KMS-11 (cell line): ENCODE data around the gene MCTP1.

Experiments used
- H2AFZ ChIP-seq: fragments of 200-600 bp; sonication (generic); 2 replicates; pipeline ENCODE4 v1.6.1; 2016; ENCODE audit warnings: antibody characterized with exemption, mixed run types, low read depth
- H3K27ac ChIP-seq: fragments of 200-600 bp; sonication (generic); 2 replicates; pipeline ENCODE4 v1.6.1; 2016; ENCODE audit warnings: mild to moderate bottlenecking, mixed run types
- H3K27me3 ChIP-seq: fragments of 200-600 bp; sonication (generic); 2 replicates; pipeline ENCODE4 v1.6.1; 2017; ENCODE audit warnings: mild to moderate bottlenecking, low read depth, mixed run types, moderate library complexity; ENCODE audit not compliant: insufficient read depth
- H3K36me3 ChIP-seq: fragments of 200-600 bp; sonication (generic); 2 replicates; pipeline ENCODE4 v1.6.1; 2017; ENCODE audit warnings: mild to moderate bottlenecking, mixed run types; ENCODE audit not compliant: insufficient read depth
- H3K4me1 ChIP-seq: fragments of 200-600 bp; sonication (generic); 2 replicates; pipeline ENCODE4 v1.6.1; 2016; ENCODE audit warnings: mild to moderate bottlenecking, low read depth, mixed run types; ENCODE audit not compliant: poor library complexity, severe bottlenecking
- H3K4me2 ChIP-seq: fragments of 200-600 bp; sonication (generic); 2 replicates; pipeline ENCODE4 v1.7.0; 2016; ENCODE audit warnings: mild to moderate bottlenecking, mixed run types
- H3K4me3 ChIP-seq: fragments of 200-600 bp; sonication (generic); IDR thresholded peaks from 2 replicates; pipeline ENCODE4 v1.6.1; 2017; ENCODE audit warnings: low read depth, low read length, mixed read lengths; ENCODE audit not compliant: insufficient read depth
- H3K79me2 ChIP-seq: fragments of 200-600 bp; sonication (generic); 2 replicates; pipeline ENCODE4 v1.6.1; 2016; ENCODE audit warnings: low read depth, mixed run types; ENCODE audit not compliant: insufficient read depth
- H3K9ac ChIP-seq: fragments of 200-600 bp; sonication (generic); 2 replicates; pipeline ENCODE4 v1.6.1; 2016; ENCODE audit warnings: mild to moderate bottlenecking, mixed run types
- H4K20me1 ChIP-seq: fragments of 200-600 bp; sonication (generic); 2 replicates; pipeline ENCODE4 v1.6.1; 2016; ENCODE audit warnings: mild to moderate bottlenecking, mixed run types; ENCODE audit not compliant: insufficient read depth
- CTCF ChIP-seq: fragments of 200-600 bp; sonication (generic); conservative IDR thresholded peaks from 2 replicates; pipeline ENCODE4 v1.6.1; 2017; ENCODE audit warnings: low read depth, mild to moderate bottlenecking, antibody characterized with exemption, low read length, moderate library complexity, mixed read lengths

The MCTP1 gene

GRCh38 chr5:95124731-95125130, 160.2 kb downstream of the MCTP1 start:
- no peaks in the 10 kb centered on the region for H3K79me2 ChIP-seq
- no peak for TF ChIP-seq CTCF
- no peaks in the 10 kb centered on the region for H3K36me3 ChIP-seq
- no peak overlapping the region for H3K4me3 ChIP-seq
- no peak overlapping the region for H2AFZ ChIP-seq
- H3K4me2 ChIP-seq: no peak overlapping the region
- no peaks in the 10 kb centered on the region for H4K20me1 ChIP-seq
- no peaks in the 10 kb centered on the region for H3K27me3 ChIP-seq
- no peaks in the 10 kb centered on the region for H3K4me1 ChIP-seq
- no peak overlapping the region for H3K9ac ChIP-seq
- no peak overlapping the region for H3K27ac ChIP-seq

DNA sequence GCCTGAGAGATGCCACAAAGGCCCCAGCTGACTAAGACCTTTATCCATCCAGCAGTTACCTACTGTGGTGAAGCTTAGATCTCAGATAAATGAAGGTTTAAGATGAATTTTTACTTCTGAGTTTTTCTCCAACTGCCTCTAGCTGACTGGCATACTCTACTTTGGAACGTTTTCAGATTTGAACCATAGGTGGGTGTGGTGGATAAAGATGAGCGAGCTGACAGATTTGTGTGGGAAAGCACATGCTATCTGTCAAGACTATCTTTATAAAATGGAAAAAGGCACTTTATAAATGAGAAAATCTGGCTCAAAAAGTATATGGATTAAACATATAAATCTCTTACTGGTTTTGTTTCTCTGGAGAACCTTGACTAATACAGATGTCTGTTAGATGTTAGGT, 160.8 kb downstream of the MCTP1 start:
- Histone ChIP-seq H3K27me3 (no peaks in the 10 kb centered on the region), H2AFZ (no peak overlapping the region), H4K20me1 (no peaks in the 10 kb centered on the region), H3K9ac (no peak overlapping the region), H3K27ac (no peak overlapping the region), H3K4me2 (no peak overlapping the region), H3K4me3 (no peak overlapping the region), H3K4me1 (no peaks in the 10 kb centered on the region), H3K36me3 (no peaks in the 10 kb centered on the region), H3K79me2 (no peaks in the 10 kb centered on the region)
- TF ChIP-seq CTCF: no peak

DNA sequence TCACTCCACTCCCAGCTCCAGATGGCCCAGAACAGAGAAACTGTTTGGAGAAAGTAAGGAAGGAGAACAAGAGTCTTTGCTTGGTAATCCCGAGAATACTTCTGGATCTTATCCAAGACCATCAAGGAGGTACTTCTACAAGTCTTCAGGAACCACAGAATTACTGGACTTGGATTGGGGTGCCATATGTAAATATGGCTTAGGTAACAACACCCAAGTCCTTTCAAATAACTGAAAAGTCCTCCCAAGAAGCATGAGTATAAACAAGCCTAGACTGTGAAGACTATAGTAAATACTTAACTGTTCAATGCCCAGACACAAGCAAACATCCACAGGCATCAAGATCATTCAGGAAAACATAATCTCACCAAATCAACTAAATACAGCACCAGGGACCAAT, 170.0 kb downstream of the MCTP1 start:
- Histone ChIP-seq H3K9ac (no peak overlapping the region), H3K27me3 (no peaks in the 10 kb centered on the region), H4K20me1 (no peaks in the 10 kb centered on the region), H3K79me2 (no peaks in the 10 kb centered on the region), H3K27ac (no peak overlapping the region), H3K4me3 (no peak overlapping the region), H3K4me1 (no peaks in the 10 kb centered on the region), H3K36me3 (no peaks in the 10 kb centered on the region), H3K4me2 (no peak overlapping the region), H2AFZ (no peak overlapping the region)
- TF ChIP-seq CTCF: no peak

DNA sequence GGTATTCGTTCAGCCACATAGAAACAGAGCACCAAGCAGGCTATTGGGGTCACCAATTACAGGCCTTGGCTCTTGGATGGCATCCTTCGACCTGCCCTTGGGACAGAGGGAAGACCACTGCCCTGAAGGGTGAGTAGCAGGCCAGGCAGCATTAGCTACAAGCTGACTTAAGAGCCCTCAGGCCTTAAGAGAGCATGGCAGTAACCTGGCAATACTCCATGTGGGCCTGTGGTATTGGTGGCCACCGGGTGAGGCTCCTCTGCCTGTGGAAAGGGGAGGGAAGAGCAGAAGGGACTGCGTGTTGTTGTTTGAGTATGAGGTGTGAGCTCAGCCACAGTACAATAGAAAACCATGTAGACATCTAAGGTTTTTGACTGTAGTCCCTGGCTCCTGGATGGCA, 170.6 kb downstream of the MCTP1 start:
- Histone ChIP-seq H3K4me1 (no peaks in the 10 kb centered on the region), H4K20me1 (no peaks in the 10 kb centered on the region), H3K4me2 (no peak overlapping the region), H3K4me3 (no peak overlapping the region), H3K9ac (no peak overlapping the region), H3K27me3 (no peaks in the 10 kb centered on the region), H3K79me2 (no peaks in the 10 kb centered on the region), H3K27ac (no peak overlapping the region), H3K36me3 (no peaks in the 10 kb centered on the region), H2AFZ (no peak overlapping the region)
- no peak for TF ChIP-seq CTCF

DNA sequence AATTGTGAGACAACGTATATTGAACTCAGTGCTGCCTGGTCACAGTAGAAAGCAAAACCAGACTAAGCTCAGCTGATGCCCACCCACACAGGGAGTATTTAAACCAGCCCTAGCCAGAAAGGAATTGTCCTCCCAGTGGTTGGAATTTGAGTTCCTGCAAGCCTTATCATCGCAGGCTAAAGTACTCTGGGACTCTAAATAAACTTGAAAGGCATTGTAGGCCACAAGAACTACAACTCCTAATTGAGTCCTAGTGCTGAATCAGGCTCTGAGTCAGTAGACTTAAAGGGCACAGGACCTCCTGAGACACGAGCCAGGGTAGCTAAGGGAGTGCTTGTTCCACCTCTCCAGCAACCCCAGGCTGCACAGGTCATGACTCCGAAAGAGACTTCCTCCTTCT, 171.4 kb downstream of the MCTP1 start:
- no peaks in the 10 kb centered on the region for H3K27me3 ChIP-seq
- no peaks in the 10 kb centered on the region for H3K4me1 ChIP-seq
- H3K4me2 ChIP-seq: no peak overlapping the region
- no peak overlapping the region for H3K27ac ChIP-seq
- H3K36me3 ChIP-seq: no peaks in the 10 kb centered on the region
- TF ChIP-seq CTCF: no peak
- no peaks in the 10 kb centered on the region for H4K20me1 ChIP-seq
- H3K4me3 ChIP-seq: no peak overlapping the region
- no peak overlapping the region for H2AFZ ChIP-seq
- no peak overlapping the region for H3K9ac ChIP-seq
- no peaks in the 10 kb centered on the region for H3K79me2 ChIP-seq
